ENCODE data around the gene GREB1. TPM values are rescaled to one million over a fixed set of nuclear protein-coding genes. Genes with fewer than 3 reads are reported as not detected.

The GREB1 gene
- total RNA-seq, 1 donor from 2014 or later, result 82.5 TPM

GRCh38 chr2:11578081-11578948 is 44.5 kb downstream of the GREB1 start:
- Mint-ChIP-seq H3K27me3 (no peaks in the 10 kb centered on the region), H3K36me3 (ENCODE audit: insufficient read depth) (peaks cover 11% of the 10 kb centered on the region), H3K9me3 (ENCODE audit: low read depth) (no peaks in the 10 kb centered on the region), H3K4me3 (ENCODE audit: low read depth) (no peak overlapping the region), H3K27ac (no peak overlapping the region), H3K4me1 (ENCODE audit: low read depth) (peaks cover 2% of the 10 kb centered on the region)
- DNase-seq (ENCODE audit: low spot score, unreplicated experiment), result no peak
- no peak for TF ChIP-seq CTCF (IDR thresholded peaks at IDR 0.05; ENCODE audit: unreplicated experiment)

- TF ChIP-seq CTCF (IDR thresholded peaks at IDR 0.05; ENCODE audit: unreplicated experiment), result no peak
- H3K27ac Mint-ChIP-seq, result no peak overlapping the region
- H3K36me3 Mint-ChIP-seq (ENCODE audit: insufficient read depth), result peaks cover 11% of the 10 kb centered on the region
- H3K27me3 Mint-ChIP-seq, result no peaks in the 10 kb centered on the region
- DNase-seq (ENCODE audit: low spot score, unreplicated experiment), result no peak
- peaks cover 6% of the 10 kb centered on the region for H3K4me1 Mint-ChIP-seq (ENCODE audit: low read depth)
- H3K9me3 Mint-ChIP-seq (ENCODE audit: low read depth), result no peaks in the 10 kb centered on the region
- no peak overlapping the region for H3K4me3 Mint-ChIP-seq (ENCODE audit: low read depth)
Observed at GRCh38 chr2:11578986-11579774, 45.3 kb downstream of the GREB1 start.

GRCh38 chr2:11579867-11580659 is 46.2 kb downstream of the GREB1 start:
- Mint-ChIP-seq H3K27ac (peak overlapping the region; percentile 7), H3K36me3 (ENCODE audit: insufficient read depth) (peaks cover 11% of the 10 kb centered on the region)

GRCh38 chr2:11580697-11581096 is 46.9 kb downstream of the GREB1 start:
- H3K27me3 Mint-ChIP-seq, result no peaks in the 10 kb centered on the region
- peaks cover 11% of the 10 kb centered on the region for H3K36me3 Mint-ChIP-seq (ENCODE audit: insufficient read depth)
- H3K27ac Mint-ChIP-seq, result no peak overlapping the region
- no peaks in the 10 kb centered on the region for H3K9me3 Mint-ChIP-seq (ENCODE audit: low read depth)
- H3K4me1 Mint-ChIP-seq (ENCODE audit: low read depth), result peaks cover 7% of the 10 kb centered on the region
- TF ChIP-seq CTCF (IDR thresholded peaks at IDR 0.05; ENCODE audit: unreplicated experiment), result no peak
- DNase-seq (ENCODE audit: low spot score, unreplicated experiment), result no peak
- H3K4me3 Mint-ChIP-seq (ENCODE audit: low read depth), result no peak overlapping the region

More at GRCh38 chr2:11579867-11580659, 46.2 kb downstream of the GREB1 start:
- H3K4me3 Mint-ChIP-seq (ENCODE audit: low read depth), result no peak overlapping the region
- H3K27me3 Mint-ChIP-seq, result no peaks in the 10 kb centered on the region
- peaks cover 7% of the 10 kb centered on the region for H3K4me1 Mint-ChIP-seq (ENCODE audit: low read depth)
- TF ChIP-seq CTCF (IDR thresholded peaks at IDR 0.05; ENCODE audit: unreplicated experiment), result no peak
- H3K9me3 Mint-ChIP-seq (ENCODE audit: low read depth), result no peaks in the 10 kb centered on the region
- no peak for DNase-seq (ENCODE audit: low spot score, unreplicated experiment)

Measured in progenitor cell of endocrine pancreas (in vitro differentiated cells).